ENCODE results near the gene N4BP3.

Gene N4BP3

GRCh38 chr5:178107756-178108310 is 5.5 kb upstream of the N4BP3 start:
- DNase-seq (ENCODE audit: extremely low spot score), result no peak
- TF ChIP-seq CTCF (IDR thresholded peaks at IDR 0.05; ENCODE audit: control extremely low read depth, extremely low read depth, low read depth, missing control alignments), result no peak
- POLR2A ChIA-PET, result no interaction called here
- CTCF ChIA-PET, result interaction anchor here (1.6 to 3.5 kb wide), 2 partner anchors 13 to 32 kb away, joined by 5 to 30 read pairs; no protein-coding TSS in a partner anchor

GRCh38 chr5:178108446-178108845 is 4.9 kb upstream of the N4BP3 start:
- no peak for TF ChIP-seq CTCF (IDR thresholded peaks at IDR 0.05; ENCODE audit: control extremely low read depth, extremely low read depth, low read depth, missing control alignments)
- POLR2A ChIA-PET, result no interaction called here
- CTCF ChIA-PET, result interaction anchor here (1.6 to 3.5 kb wide), 2 partner anchors 13 to 32 kb away, joined by 5 to 30 read pairs; no protein-coding TSS in a partner anchor
- DNase-seq (ENCODE audit: extremely low spot score), result no peak

- ChIA-PET POLR2A (no interaction called here), CTCF (interaction anchor here (1.6 to 3.5 kb wide), 2 partner anchors 12 to 33 kb away, joined by 5 to 30 read pairs; no protein-coding TSS in a partner anchor)
- DNase-seq (ENCODE audit: extremely low spot score), result no peak
- no peak for TF ChIP-seq CTCF (IDR thresholded peaks at IDR 0.05; ENCODE audit: control extremely low read depth, extremely low read depth, low read depth, missing control alignments)
Observed at GRCh38 chr5:178108966-178109365, 4.4 kb upstream of the N4BP3 start.

- DNase-seq (ENCODE audit: extremely low spot score), result no peak
- ChIA-PET POLR2A (no interaction called here), CTCF (interaction anchor here (1.2 to 1.9 kb wide), 3 partner anchors 10 to 34 kb away, joined by 3 to 11 read pairs (median 10); no protein-coding TSS in a partner anchor)
- TF ChIP-seq CTCF (IDR thresholded peaks at IDR 0.05; ENCODE audit: control extremely low read depth, extremely low read depth, low read depth, missing control alignments), result no peak
Observed at GRCh38 chr5:178110511-178110910, 2.8 kb upstream of the N4BP3 start.

- CTCF ChIA-PET, result interaction anchor here (1.9 kb wide), 1 partner anchor 9 kb away, joined by 11 read pairs; no protein-coding TSS in a partner anchor
- POLR2A ChIA-PET, result no interaction called here
Observed at GRCh38 chr5:178111925-178112324, 1.4 kb upstream of the N4BP3 start.

GRCh38 chr5:178112545-178112944 is 787 bp upstream of the N4BP3 start:
- CTCF ChIA-PET, result no interaction called here

More at GRCh38 chr5:178111925-178112324, 1.4 kb upstream of the N4BP3 start:
- DNase-seq (ENCODE audit: extremely low spot score), result no peak
- no peak for TF ChIP-seq CTCF (IDR thresholded peaks at IDR 0.05; ENCODE audit: control extremely low read depth, extremely low read depth, low read depth, missing control alignments)

More at GRCh38 chr5:178112545-178112944, 787 bp upstream of the N4BP3 start:
- DNase-seq (ENCODE audit: extremely low spot score), result no peak
- TF ChIP-seq CTCF (IDR thresholded peaks at IDR 0.05; ENCODE audit: control extremely low read depth, extremely low read depth, low read depth, missing control alignments), result no peak
- POLR2A ChIA-PET, result no interaction called here

Measured in GM10248 (cell line).